IMR-90 (cell line): ENCODE data around the gene SF3B1. TPM values are rescaled to one million over a fixed set of nuclear protein-coding genes. Genes with fewer than 3 reads are reported as not detected.

ENCODE experiments used
- ATAC-seq: fragments of 200-7000 bp; cut with Tn5 transposase; 2 replicates; pipeline ENCODE4 v1.9.1; 2020; ENCODE audit warnings: low read depth, mild to moderate bottlenecking, moderate library complexity
- BruUV-seq: library from RNA; stranded (reverse); fragments of 400-500 nt; replicated peaks from 2 replicates; lab custom pipeline; 2021; lab: Mats Ljungman, UMichigan
- CTCF ChIA-PET: fragments of 300-600 bp; formaldehyde crosslinking; extraction: SDS; loops from one replicate; lab custom pipeline; 2021; ENCODE audit warnings: antibody characterized with exemption; lab: Yijun Ruan, JAX
- POLR2A ChIA-PET: fragments of 300-600 bp; sonication (Branson Sonifier 250); formaldehyde crosslinking; loops from one replicate; lab custom pipeline; 2022; ENCODE audit warnings: antibody characterized with exemption; ENCODE audit not compliant: unreplicated experiment; lab: Charles Lee
- DNase-seq: peaks from one replicate; pipeline ENCODE4 v3.0.0; 2013
- H2AFZ ChIP-seq: replicated peaks from 2 replicates; pipeline ENCODE3; 2013; ENCODE audit warnings: low read length, mild to moderate bottlenecking; ENCODE audit not compliant: poor library complexity
- H2AK5ac ChIP-seq: 2 replicates; pipeline ENCODE4 v1.6.1; 2013; ENCODE audit warnings: low read depth, low read length, inconsistent platforms
- H2AK9ac ChIP-seq: replicated peaks from 2 replicates; pipeline ENCODE3; 2013; ENCODE audit warnings: mild to moderate bottlenecking, low read depth, low read length, moderate library complexity; ENCODE audit not compliant: poor library complexity
- H2BK120ac ChIP-seq: 2 replicates; pipeline ENCODE4 v1.6.1; 2013; ENCODE audit warnings: low read depth, low read length, inconsistent platforms
- H2BK15ac ChIP-seq: 3 replicates; pipeline ENCODE4 v1.6.1; 2013; ENCODE audit warnings: low read depth, low read length, inconsistent platforms
- H2BK20ac ChIP-seq: 2 replicates; pipeline ENCODE4 v1.6.1; 2013; ENCODE audit warnings: low read depth, mild to moderate bottlenecking, inconsistent platforms, low read length, moderate library complexity
- H2BK5ac ChIP-seq: 2 replicates; pipeline ENCODE4 v1.6.1; 2013; ENCODE audit warnings: mild to moderate bottlenecking, low read depth, low read length, inconsistent platforms; ENCODE audit not compliant: poor library complexity, severe bottlenecking
- H3K14ac ChIP-seq: replicated peaks from 2 replicates; pipeline ENCODE4 v1.6.1; 2013; ENCODE audit warnings: low read depth, low read length, inconsistent platforms
- H3K18ac ChIP-seq: 2 replicates; pipeline ENCODE4 v1.6.1; 2013; ENCODE audit warnings: low read depth, low read length, control low read depth
- H3K23ac ChIP-seq: 2 replicates; pipeline ENCODE4 v1.6.1; 2013; ENCODE audit warnings: low read depth, low read length, inconsistent platforms
- H3K27ac ChIP-seq: 2 replicates; pipeline ENCODE4 v1.5.1; 2013; ENCODE audit warnings: mild to moderate bottlenecking, control low read depth, low read length; ENCODE audit not compliant: insufficient read depth
- H3K27me3 ChIP-seq: 2 replicates; pipeline ENCODE4 v1.6.1; 2013; ENCODE audit warnings: low read length; ENCODE audit not compliant: control insufficient read depth, insufficient read depth
- H3K36me3 ChIP-seq: 2 replicates; pipeline ENCODE4 v1.6.1; 2013; ENCODE audit warnings: low read length, mixed read lengths; ENCODE audit not compliant: control insufficient read depth, insufficient read depth
- H3K4ac ChIP-seq: 2 replicates; pipeline ENCODE4 v1.6.1; 2013; ENCODE audit warnings: low read depth, low read length, inconsistent platforms
- H3K4me1 ChIP-seq: 2 replicates; pipeline ENCODE4 v1.6.1; 2013; ENCODE audit warnings: low read length, mixed read lengths; ENCODE audit not compliant: control insufficient read depth, insufficient read depth
- H3K4me2 ChIP-seq: 2 replicates; pipeline ENCODE4 v1.6.1; 2013; ENCODE audit warnings: low read depth, mild to moderate bottlenecking, control low read depth, low read length, moderate library complexity
- H3K4me3 ChIP-seq: 2 replicates; pipeline ENCODE4 v1.5.1; 2013; ENCODE audit warnings: low read depth, mild to moderate bottlenecking, control low read depth, low read length, moderate library complexity; ENCODE audit not compliant: insufficient read depth
- H3K56ac ChIP-seq: 2 replicates; pipeline ENCODE4 v1.6.1; 2013; ENCODE audit warnings: low read length, inconsistent platforms; ENCODE audit not compliant: insufficient read depth; ENCODE audit errors: extremely low read depth
- H3K79me1 ChIP-seq, 2 experiments: 2 replicates each; pipeline ENCODE4 v1.6.1; 2013; ENCODE audit warnings: low read length in 2 of 2, inconsistent platforms in 1 of 2, low read depth in 1 of 2
- H3K9ac ChIP-seq: 2 replicates; pipeline ENCODE4 v1.6.1; 2013; ENCODE audit warnings: low read depth, low read length, control low read depth
- H3K9me1 ChIP-seq: 2 replicates; pipeline ENCODE4 v1.6.1; 2013; ENCODE audit warnings: low read length, inconsistent platforms; ENCODE audit not compliant: insufficient read depth
- H3K9me3 ChIP-seq: 2 replicates; pipeline ENCODE4 v1.6.1; 2013; ENCODE audit warnings: low read length; ENCODE audit not compliant: control insufficient read depth, insufficient read depth
- H4K20me1 ChIP-seq: 2 replicates; pipeline ENCODE4 v1.6.1; 2013; ENCODE audit warnings: low read length, inconsistent platforms; ENCODE audit not compliant: insufficient read depth
- H4K5ac ChIP-seq: 2 replicates; pipeline ENCODE4 v1.6.1; 2013; ENCODE audit warnings: mild to moderate bottlenecking, low read depth, low read length, control low read depth
- H4K8ac ChIP-seq, 2 experiments: 2 replicates each; pipeline ENCODE4 v1.6.1; 2013; ENCODE audit warnings: low read depth in 2 of 2, low read length in 2 of 2, control low read depth in 1 of 2, inconsistent platforms in 1 of 2
- H4K91ac ChIP-seq: 2 replicates; pipeline ENCODE4 v1.6.1; 2013; ENCODE audit warnings: low read depth, low read length, inconsistent platforms; ENCODE audit not compliant: insufficient read depth
- MAZ ChIP-seq: IDR thresholded peaks from 2 replicates; pipeline ENCODE4 v1.6.1; 2012; ENCODE audit warnings: low read depth, mild to moderate bottlenecking, low read length, improper control_type of control experiment, moderate library complexity, borderline replicate concordance
- WGBS, 2 experiments: methylation state at CpG; one replicate each; pipeline versions ENCODE4 v1.1.5 to v1.1.7; 2013; ENCODE audit warnings: missing lambda C conversion rate in 2 of 2; ENCODE audit not compliant: insufficient read length in 1 of 2; ENCODE audit errors: extremely low coverage in 2 of 2; 5-methylcytosine and 5-hydroxymethylcytosine counted together
- dilution Hi-C: fragments of 300-500 bp; cut with HindIII; formaldehyde crosslinking; loops from one replicate; pipeline ENCODE4 v1.14.3; 2018; ENCODE audit warnings: low sequenced_read_pairs; ENCODE audit not compliant: unreplicated experiment
- in situ Hi-C: fragments of 300-500 bp; cut with MboI; formaldehyde crosslinking; loops from 3 replicates; pipeline ENCODE4 v1.14.3; 2019; ENCODE audit warnings: low sequenced_read_pairs, inconsistent platforms, mixed read lengths
- intact Hi-C: fragments of 100-400 bp; cut with micrococcal nuclease; formaldehyde crosslinking; loops from 2 replicates; pipeline ENCODE4 v1.10.0; 2022
- polyA plus RNA-seq, 3 experiments: library from polyadenylated mRNA; depleted of rRNA; stranded (reverse); fragments of >200 nt; gene quantifications; 2 replicates each; pipeline ENCODE4 v1.2.3, GENCODE V29; 2012; ENCODE audit warnings: low replicate concordance in 1 of 3
- total RNA-seq: library from RNA; depleted of rRNA; stranded (reverse); fragments of >200 nt; gene quantifications from 2 replicates; pipeline ENCODE4 v1.2.3, GENCODE V29; 2012

Gene SF3B1
- total and polyA plus RNA-seq, 2 of the 4 experiments (the other 2 are of a cell fraction), result 326 to 942 TPM

- Histone ChIP-seq H3K56ac (peak overlapping the region; percentile 93), H2AFZ (peak overlapping the region; percentile 96), H4K8ac (peak overlapping the region; percentile 84 to 99), H3K79me1 (peaks cover 6 to 14% of the 10 kb centered on the region in 2 experiments), H4K20me1 (peaks cover 30% of the 10 kb centered on the region), H3K18ac (peak overlapping the region; percentile 81; the same call in 1 of the 2 replicates), H3K4me3 (peak overlapping the region; percentile 90), H2BK15ac (peak overlapping the region; percentile 71; the same call in 1 of the 3 replicates), H2AK5ac (peak overlapping the region; percentile 92), H2BK120ac (peak overlapping the region; percentile 54), H3K27ac (peak overlapping the region; percentile 97), H3K4me1 (peaks cover 5% of the 10 kb centered on the region), H3K9me3 (no peaks in the 10 kb centered on the region), H3K36me3 (no peaks in the 10 kb centered on the region), H3K9me1 (peaks cover 9% of the 10 kb centered on the region; the same call in 1 of the 2 replicates), H2AK9ac (peak overlapping the region; percentile 53), H4K5ac (peak overlapping the region; percentile 94), H3K23ac (peak overlapping the region; percentile 97), H2BK20ac (peak overlapping the region; percentile 39; the same call in 1 of the 2 replicates), H3K4ac (peak overlapping the region; percentile 97), H2BK5ac (peak overlapping the region; percentile 95), H4K91ac (peak overlapping the region; percentile 94), H3K14ac (peak overlapping the region; percentile 97), H3K4me2 (peak overlapping the region; percentile 71), H3K9ac (peak overlapping the region; percentile 99), H3K27me3 (no peaks in the 10 kb centered on the region)
- ATAC-seq, result no peak; the same call in 1 of the 2 replicates
- intact Hi-C loops (loop anchor here (1.0 to 10.0 kb wide), 2 partner anchors 17 to 269 kb away; partner anchors contain the start of genes COQ10B and MARS2), in situ Hi-C loops (no loop called here), dilution Hi-C loops (no loop called here)
- no peak for DNase-seq
- ChIA-PET CTCF (interaction anchor here (0.6 kb wide), 1 partner anchor 66 kb away, joined by 3 read pairs; no protein-coding TSS in a partner anchor), POLR2A (interaction anchor here (1.1 kb wide), 1 partner anchor 17 kb away, joined by 5 read pairs; no protein-coding TSS in a partner anchor)
- 41% methylated on average over 6 of the region's 16 CpGs; no CpG with 5 or more reads in 1 of the 2 experiments for WGBS, 2 experiments
- no peak for TF ChIP-seq MAZ
- TSS peak; percentile 97 for BruUV-seq
These were observed 981 bp upstream of the SF3B1 start for GRCh38 chr2:197435598-197436420.
